Measurements from ENCODE around the gene LTBP4.

LTBP4 gene

GRCh38 chr19:40641281-40641680 lies 40.1 kb downstream of the LTBP4 start:
- Histone ChIP-seq H3K9me3 (ENCODE audit: control insufficient read depth, insufficient read depth, low read depth, low read length) (peaks cover 4% of the 10 kb centered on the region), H3K4me3 (ENCODE audit: low read depth, low read length) (no peak overlapping the region), H3K27ac (ENCODE audit: extremely low read depth, low read depth, low read length) (0 out of 2 replicates have a peak overlapping the region, but pooled peaks have one; percentile 16), H3K4me1 (ENCODE audit: control insufficient read depth, insufficient read depth, low read length) (peaks cover 15% of the 10 kb centered on the region), H3K36me3 (ENCODE audit: control insufficient read depth in 2 of 2, insufficient read depth in 1 of 2, low read length in 2 of 2) (no peaks in the 10 kb centered on the region; a peak in 1 of 3 replicates)
- TF ChIP-seq PBX3 (CRISPR knock-in tag; IDR thresholded peaks at IDR 0.05): no peak
- TF ChIP-seq ZBTB44 (tag by site-specific recombination; IDR thresholded peaks at IDR 0.05): no peak
- TF ChIP-seq ZNF571 (tag by site-specific recombination; IDR thresholded peaks at IDR 0.05): no peak
- TF ChIP-seq GLI4 (tag by site-specific recombination; IDR thresholded peaks at IDR 0.05): no peak
- TF ChIP-seq ZFP41 (tag by site-specific recombination; IDR thresholded peaks at IDR 0.05; ENCODE audit: borderline replicate concordance): no peak
- TF ChIP-seq TCF7L2 (IDR thresholded peaks at IDR 0.05; ENCODE audit: borderline replicate concordance, low read depth, low read length): no peak
- TF ChIP-seq KLF10 (tag by site-specific recombination; IDR thresholded peaks at IDR 0.05): no peak
- TF ChIP-seq ZNF223 (tag by site-specific recombination; IDR thresholded peaks at IDR 0.05): no peak
- no peak for TF ChIP-seq ZFHX2 (tag by site-specific recombination; conservative IDR thresholded peaks at IDR 0.05)
- TF ChIP-seq ZNF280D (tag by site-specific recombination; IDR thresholded peaks at IDR 0.05): no peak
- ChIA-PET POLR2A (no interaction called here), CTCF (interaction anchor here (1.1 kb wide), 1 partner anchor 336 kb away, joined by 3 read pairs; no protein-coding TSS in a partner anchor)

- H3K9me3 ChIP-seq (ENCODE audit: control insufficient read depth, insufficient read depth, low read depth, low read length): peaks cover 4% of the 10 kb centered on the region
- TF ChIP-seq ZNF19 (tag by site-specific recombination; IDR thresholded peaks at IDR 0.05; ENCODE audit: low read depth) (no peak), ZNF843 (tag by site-specific recombination; IDR thresholded peaks at IDR 0.05) (no peak), ZBTB21 (tag by site-specific recombination; IDR thresholded peaks at IDR 0.05) (no peak), KLF1 (tag by site-specific recombination; IDR thresholded peaks at IDR 0.05) (0 out of 2 replicates have a peak, but pooled peaks have one; percentile 20), ZNF121 (tag by site-specific recombination; IDR thresholded peaks at IDR 0.05) (peak; percentile 99)
- no peaks in the 10 kb centered on the region; a peak in 1 of 3 replicates for H3K36me3 ChIP-seq (ENCODE audit: control insufficient read depth in 2 of 2, insufficient read depth in 1 of 2, low read length in 2 of 2)
- no peak overlapping the region for H3K27ac ChIP-seq (ENCODE audit: extremely low read depth, low read depth, low read length)
- ChIA-PET CTCF (interaction anchor here (0.8 to 5.5 kb wide), 4 partner anchors 7 to 337 kb away, joined by 3 to 174 read pairs (median 4); no protein-coding TSS in a partner anchor), POLR2A (interaction anchor here (0.5 to 0.7 kb wide), 2 partner anchors 75 to 620 kb away, joined by 4 to 5 read pairs; no protein-coding TSS in a partner anchor)
- peaks cover 21% of the 10 kb centered on the region for H3K4me1 ChIP-seq (ENCODE audit: control insufficient read depth, insufficient read depth, low read length)
- H3K4me3 ChIP-seq (ENCODE audit: low read depth, low read length): no peak overlapping the region
These were observed 41.0 kb downstream of the LTBP4 start for GRCh38 chr19:40642051-40642706.
